G401 (cell line): Measurements from ENCODE around the gene FGF12. TPM values are rescaled to one million over a fixed set of nuclear protein-coding genes. Genes with fewer than 3 reads are reported as not detected.
"Not testable (repeated sequence)": the region's sequence is repeated elsewhere in the genome, so short reads cannot be mapped to it uniquely, and the experiment has no call there.

ENCODE experiments used
- DNase-seq: peaks from one replicate; pipeline ENCODE4 v3.0.0-alpha.2; 2015; ENCODE audit warnings: low spot score
- in situ Hi-C: cut with HindIII; loops from 2 replicates; pipeline ENCODE4 v1.10.0; 2016; ENCODE audit warnings: low sequenced_read_pairs, mixed read lengths
- total RNA-seq: library from RNA; depleted of rRNA; stranded (reverse); fragments of >200 nt; shearing (Covaris generic); gene quantifications from 2 replicates; pipeline ENCODE4 v1.2.3, GENCODE V29; 2014

FGF12 gene
- total RNA-seq, 1 experiment from 2014 or later = not detected

DNA sequence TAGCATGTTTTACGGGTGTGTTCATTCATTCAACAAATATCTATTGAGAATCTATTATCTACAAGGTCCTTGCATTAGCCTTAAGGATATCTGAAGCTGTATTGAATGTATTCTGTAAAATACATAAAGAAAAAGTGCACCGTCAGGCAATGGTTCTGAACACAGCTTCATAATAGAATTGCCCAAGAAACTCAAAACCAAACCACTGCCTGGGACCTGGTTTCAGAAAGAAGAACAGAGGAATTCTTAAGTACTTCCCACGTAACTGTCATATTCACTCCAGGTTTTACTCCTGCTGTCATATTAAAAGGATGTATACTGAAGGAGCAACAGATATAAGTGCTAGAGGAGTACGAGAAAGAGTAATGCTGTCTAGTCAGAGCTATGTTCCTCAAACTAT lies 115.9 kb downstream of the FGF12 start:
- in situ Hi-C loops = no loop called here
- DNase-seq = no peak

DNA sequence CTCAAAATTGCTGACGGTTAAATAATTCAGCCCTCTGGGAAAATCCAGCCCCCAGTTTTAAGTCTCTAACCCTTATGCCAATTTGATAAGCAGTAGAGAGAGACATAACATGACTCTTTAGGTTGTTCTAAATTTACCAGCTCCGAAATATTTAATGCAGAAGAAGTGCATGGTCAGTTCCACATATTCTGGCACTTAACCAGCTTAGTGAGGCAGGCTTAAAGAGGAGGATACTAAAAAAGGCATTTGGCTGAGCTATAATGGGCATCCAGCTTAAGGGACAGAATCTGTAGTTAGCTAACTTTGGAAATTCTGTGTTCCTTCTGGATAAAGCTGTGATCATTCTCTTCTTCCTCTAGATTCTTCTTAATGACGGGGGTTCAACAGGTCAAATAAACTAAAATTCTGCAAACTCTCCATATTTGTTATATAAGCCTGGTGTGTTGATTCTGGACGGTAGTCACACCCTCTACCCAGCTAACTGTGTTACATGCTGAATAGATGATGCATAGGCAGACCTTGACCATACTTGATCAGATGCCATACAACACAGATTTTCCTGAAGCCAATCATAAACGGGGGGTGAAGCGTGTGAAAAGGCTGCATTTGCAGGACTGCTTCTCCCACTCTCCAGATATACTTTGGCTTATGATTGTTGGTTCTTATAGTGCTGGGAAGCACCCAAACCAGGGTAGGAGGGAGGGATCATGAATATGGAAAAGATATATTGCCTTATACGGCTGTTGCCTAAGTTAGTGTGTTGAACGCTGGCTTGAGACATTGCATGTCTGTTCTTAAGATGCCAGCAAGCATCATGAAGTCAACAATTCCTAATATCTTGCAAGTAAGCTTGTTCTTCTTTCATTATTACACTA lies 118.4 kb downstream of the FGF12 start:
- peak; percentile 51 for DNase-seq
- in situ Hi-C loops = no loop called here

DNA sequence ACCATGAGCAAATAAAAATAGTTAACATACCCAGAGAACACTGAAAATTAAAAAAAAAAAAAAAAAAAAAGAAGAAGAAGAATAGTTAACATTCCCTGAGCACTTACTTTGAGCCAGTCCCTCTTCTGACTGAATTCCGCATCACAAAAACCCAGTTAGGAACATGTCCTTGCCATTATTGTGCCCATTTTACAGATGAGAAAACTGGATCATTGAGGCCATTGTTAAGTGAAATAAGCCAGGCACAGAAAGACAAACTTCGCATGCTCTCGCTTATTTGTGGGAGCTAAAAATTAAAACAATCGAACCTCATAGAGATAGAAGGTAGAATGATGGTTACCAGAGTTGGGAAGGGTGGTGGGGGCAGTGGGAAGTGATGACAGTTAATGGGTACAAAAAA lies 119.5 kb downstream of the FGF12 start:
- in situ Hi-C loops = no loop called here
- DNase-seq = no peak

DNA sequence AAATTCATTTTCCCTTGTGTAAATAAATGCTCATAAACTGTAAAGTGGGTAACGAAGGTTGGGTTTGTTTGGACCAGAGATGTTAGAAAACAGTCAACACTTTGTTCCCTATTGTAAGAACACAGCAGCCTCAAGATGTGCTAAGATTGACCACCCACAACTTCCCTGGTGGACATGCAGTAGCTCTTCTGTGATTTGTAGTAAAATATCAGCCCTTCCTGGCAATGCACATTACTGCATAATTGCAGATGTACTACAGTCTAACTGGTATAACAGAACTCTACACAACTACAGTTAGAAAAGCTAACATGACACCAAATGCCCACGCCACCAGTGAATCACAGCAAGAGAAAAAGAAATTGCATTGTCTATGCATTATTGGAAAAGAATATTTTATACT lies 129.4 kb downstream of the FGF12 start:
- no peak for DNase-seq
- in situ Hi-C loops = no loop called here

- in situ Hi-C loops = no loop called here
- no peak for DNase-seq
Observed at GRCh38 chr3:192597506-192597905, 129.8 kb downstream of the FGF12 start.

DNA sequence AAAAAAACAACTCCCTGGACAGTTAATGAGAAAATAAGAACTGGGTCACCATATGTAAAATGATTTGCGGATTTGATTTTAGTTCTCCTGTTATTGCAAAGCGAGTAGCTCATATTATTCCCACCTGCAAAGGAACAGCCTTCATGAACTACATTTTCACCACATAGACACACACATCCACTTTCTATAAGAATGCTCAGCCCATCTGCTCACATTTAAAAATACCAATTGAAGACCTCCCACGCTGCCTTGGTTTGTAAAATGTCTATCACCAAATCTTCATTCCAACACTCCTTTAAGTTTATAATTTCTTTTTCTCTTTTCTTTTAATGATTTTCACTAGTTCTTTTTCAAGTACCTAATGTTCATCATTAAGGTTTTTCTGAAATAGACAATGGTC lies 148.6 kb downstream of the FGF12 start:
- in situ Hi-C loops = no loop called here
- DNase-seq = no peak

DNA sequence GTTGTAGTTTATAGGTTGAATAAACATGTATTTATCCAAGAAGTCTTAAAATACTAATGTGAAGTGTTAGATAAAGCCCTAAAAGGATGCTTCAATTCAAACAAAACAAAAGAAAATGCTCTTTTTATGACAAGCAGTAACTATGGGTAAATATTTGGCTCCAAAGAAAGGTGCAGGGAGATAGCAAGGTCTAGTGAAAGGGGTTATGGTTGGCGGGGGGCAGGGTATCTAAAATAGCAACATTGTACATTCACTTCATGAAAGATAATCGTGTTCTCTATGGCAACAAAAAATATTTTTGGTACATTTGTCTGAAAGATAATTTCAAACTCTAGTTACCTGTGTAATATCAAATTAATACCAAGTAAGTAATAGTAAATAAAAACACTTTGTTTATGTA lies 149.5 kb downstream of the FGF12 start:
- DNase-seq = no peak
- in situ Hi-C loops = no loop called here

GRCh38 chr3:192577271-192577670 lies 150.1 kb downstream of the FGF12 start:
- peak; percentile 39 for DNase-seq
- in situ Hi-C loops = no loop called here

DNA sequence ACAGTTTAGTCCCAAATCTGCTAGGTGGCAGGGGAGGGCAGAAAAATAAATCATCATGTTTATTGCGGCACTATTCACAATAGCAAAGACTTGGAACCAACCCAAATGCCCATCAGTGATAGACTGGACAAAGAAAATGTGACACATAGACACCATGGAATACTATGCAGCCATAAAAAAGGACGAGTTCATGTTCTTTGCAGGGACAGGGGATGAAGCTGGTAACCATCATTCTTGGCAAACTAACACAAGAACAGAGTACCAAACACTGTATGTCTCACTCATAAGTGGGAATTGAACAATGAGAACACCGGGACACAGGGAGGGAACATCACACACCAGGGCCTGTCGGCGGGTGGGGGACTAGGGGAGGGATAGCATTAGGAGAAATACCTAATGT lies 150.6 kb downstream of the FGF12 start:
- in situ Hi-C loops, DNase-seq: not testable (repeated sequence)

GRCh38 chr3:192575879-192576506 lies 151.3 kb downstream of the FGF12 start:
- DNase-seq = no peak
- in situ Hi-C loops = no loop called here

GRCh38 chr3:192573240-192573639 lies 154.1 kb downstream of the FGF12 start:
- in situ Hi-C loops = loop anchor here (25.0 kb wide), 1 partner anchor 214 kb away; no protein-coding TSS in a partner anchor
- DNase-seq = no peak

DNA sequence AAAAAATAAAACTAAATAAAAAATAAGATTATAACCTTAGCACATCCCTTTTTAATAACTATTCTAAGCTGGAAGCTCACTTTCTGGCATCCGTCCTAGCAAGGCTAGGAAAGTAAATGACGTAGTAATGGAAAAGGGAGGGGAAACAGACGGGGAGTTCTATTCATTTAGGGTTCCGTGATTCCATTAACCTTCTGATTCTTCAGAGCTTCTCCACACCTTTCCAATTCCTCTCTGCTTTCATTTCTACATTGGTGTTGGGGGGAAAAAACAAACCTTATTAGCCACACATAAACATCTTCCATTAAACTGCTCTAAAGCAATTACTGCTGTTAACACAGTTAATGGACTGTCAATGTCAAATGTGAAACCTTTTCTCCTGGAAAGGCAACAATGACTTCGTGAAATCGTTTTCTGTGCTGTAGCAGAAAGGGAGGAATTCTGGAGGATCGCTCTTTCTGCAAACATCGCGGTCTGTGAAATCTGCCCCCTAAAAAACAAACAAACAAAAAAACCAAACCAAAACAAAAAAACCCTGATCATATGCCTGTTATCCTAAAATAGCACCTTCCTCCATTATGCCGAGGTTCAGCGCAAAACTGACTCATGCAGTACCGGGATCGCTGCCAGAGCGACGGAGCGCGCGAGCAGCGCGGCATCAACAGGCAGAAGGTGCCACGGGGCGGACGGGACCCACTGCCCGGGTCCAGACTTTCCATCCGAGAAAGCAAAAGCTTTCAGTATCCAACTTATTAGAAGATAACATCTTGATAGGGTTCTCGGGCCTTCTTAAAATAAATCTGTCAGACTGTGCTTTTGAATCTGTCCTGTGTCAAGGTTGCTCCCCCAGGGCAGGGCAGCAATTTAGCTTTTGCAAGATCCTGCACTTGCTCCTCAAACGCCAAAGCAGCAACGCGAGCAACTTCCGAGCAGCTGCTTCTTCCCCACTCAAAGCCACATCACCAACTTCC lies 156.2 kb downstream of the FGF12 start:
- peak; percentile 78 for DNase-seq
- in situ Hi-C loops = loop anchor here (25.0 kb wide), 1 partner anchor 216 kb away; no protein-coding TSS in a partner anchor

- in situ Hi-C loops = loop anchor here (25.0 kb wide), 1 partner anchor 217 kb away; no protein-coding TSS in a partner anchor
- no peak for DNase-seq
Observed at GRCh38 chr3:192570315-192570714, 157.0 kb downstream of the FGF12 start.

DNA sequence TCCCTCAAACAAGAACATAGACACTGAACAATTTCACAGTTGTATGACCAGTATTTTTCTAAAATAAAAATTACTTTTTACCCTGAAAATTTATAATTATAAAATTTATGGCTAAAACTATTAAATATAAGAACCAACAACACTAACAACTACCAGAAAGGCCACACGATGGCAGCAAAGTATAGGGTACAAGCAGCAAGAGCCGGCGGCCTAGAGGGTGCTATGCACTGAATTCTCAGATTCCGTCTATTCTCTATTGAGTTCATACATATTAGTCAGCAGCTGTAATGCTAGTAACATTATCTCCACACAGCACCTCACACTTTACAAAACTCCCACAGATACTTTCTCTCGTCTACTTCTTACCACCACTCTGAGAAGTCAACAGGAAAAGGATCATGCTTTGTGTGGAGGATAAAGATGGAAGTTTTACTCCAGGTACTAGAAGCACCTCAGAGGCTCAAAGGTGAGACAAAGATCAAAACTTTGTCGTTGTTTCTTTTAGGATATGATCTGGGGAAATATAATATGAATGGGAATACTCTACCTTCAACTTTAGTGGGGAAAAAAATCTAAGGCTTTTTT lies 160.5 kb downstream of the FGF12 start:
- peak; percentile 87 for DNase-seq
- in situ Hi-C loops = loop anchor here (25.0 kb wide), 1 partner anchor 221 kb away; no protein-coding TSS in a partner anchor

GRCh38 chr3:192564611-192565010 lies 162.7 kb downstream of the FGF12 start:
- in situ Hi-C loops = loop anchor here (25.0 kb wide), 1 partner anchor 223 kb away; no protein-coding TSS in a partner anchor
- DNase-seq = no peak

- no peak for DNase-seq
- in situ Hi-C loops = loop anchor here (25.0 kb wide), 1 partner anchor 224 kb away; no protein-coding TSS in a partner anchor
Observed at GRCh38 chr3:192563417-192563816, 163.9 kb downstream of the FGF12 start.

GRCh38 chr3:192553707-192554106 lies 173.6 kb downstream of the FGF12 start:
- DNase-seq = no peak
- in situ Hi-C loops = loop anchor here (25.0 kb wide), 1 partner anchor 234 kb away; no protein-coding TSS in a partner anchor

GRCh38 chr3:192550356-192550755 lies 177.0 kb downstream of the FGF12 start:
- in situ Hi-C loops = loop anchor here (25.0 kb wide), 1 partner anchor 237 kb away; no protein-coding TSS in a partner anchor
- no peak for DNase-seq

GRCh38 chr3:192545333-192545732 lies 182.0 kb downstream of the FGF12 start:
- in situ Hi-C loops = no loop called here
- no peak for DNase-seq
